K562 (cell line): ENCODE measurements around the gene TTC23L.

Experiments
- ARID2 ChIP-seq: fragments of 450-650 bp; IDR thresholded peaks from 2 replicates; pipeline ENCODE4 v1.6.1; 2017; ENCODE audit warnings: antibody characterized with exemption, mild to moderate bottlenecking
- CHCHD3 ChIP-seq: fragments of 250-450 bp; sonication (Bioruptor Pico); IDR thresholded peaks from 2 replicates; pipeline ENCODE4 v2.1.2; 2022; ENCODE audit warnings: mild to moderate bottlenecking
- HDAC2 ChIP-seq: fragments of 450-650 bp; IDR thresholded peaks from 2 replicates; pipeline ENCODE4 v1.6.1; 2016; ENCODE audit warnings: mild to moderate bottlenecking
- ZNF644 ChIP-seq: fragments of 200-800 bp; sonication (Bioruptor generic); IDR thresholded peaks from 2 replicates; pipeline ENCODE4 v1.6.1; 2016; ENCODE audit warnings: low read depth, missing genetic modification characterization, missing compliant biosample characterization
- TF ChIP-seq, protein P1 (sequence below), 3 experiments: IDR thresholded peaks in 2 of 3; conservative IDR thresholded peaks in 1 of 3; 2 replicates each; pipeline ENCODE4 v1.5.1; 2011 to 2012; ENCODE audit warnings: low read length in 3 of 3, mild to moderate bottlenecking in 3 of 3, control low read depth in 2 of 3, improper control_type of control experiment in 1 of 3, inconsistent platforms in 1 of 3, low read depth in 1 of 3, mixed read lengths in 1 of 3, moderate library complexity in 1 of 3; ENCODE audit not compliant: insufficient read depth in 2 of 3

GRCh38 chr5:34929134-34929719, 90.3 kb downstream of the TTC23L start, which contains the start of gene DNAJC21:
- TF ChIP-seq ARID2 (no peak), CHCHD3 (CRISPR knock-in tag) (no peak), HDAC2 (no peak), ZNF644 (tag) (no peak)
- TF ChIP-seq, protein P1, sequence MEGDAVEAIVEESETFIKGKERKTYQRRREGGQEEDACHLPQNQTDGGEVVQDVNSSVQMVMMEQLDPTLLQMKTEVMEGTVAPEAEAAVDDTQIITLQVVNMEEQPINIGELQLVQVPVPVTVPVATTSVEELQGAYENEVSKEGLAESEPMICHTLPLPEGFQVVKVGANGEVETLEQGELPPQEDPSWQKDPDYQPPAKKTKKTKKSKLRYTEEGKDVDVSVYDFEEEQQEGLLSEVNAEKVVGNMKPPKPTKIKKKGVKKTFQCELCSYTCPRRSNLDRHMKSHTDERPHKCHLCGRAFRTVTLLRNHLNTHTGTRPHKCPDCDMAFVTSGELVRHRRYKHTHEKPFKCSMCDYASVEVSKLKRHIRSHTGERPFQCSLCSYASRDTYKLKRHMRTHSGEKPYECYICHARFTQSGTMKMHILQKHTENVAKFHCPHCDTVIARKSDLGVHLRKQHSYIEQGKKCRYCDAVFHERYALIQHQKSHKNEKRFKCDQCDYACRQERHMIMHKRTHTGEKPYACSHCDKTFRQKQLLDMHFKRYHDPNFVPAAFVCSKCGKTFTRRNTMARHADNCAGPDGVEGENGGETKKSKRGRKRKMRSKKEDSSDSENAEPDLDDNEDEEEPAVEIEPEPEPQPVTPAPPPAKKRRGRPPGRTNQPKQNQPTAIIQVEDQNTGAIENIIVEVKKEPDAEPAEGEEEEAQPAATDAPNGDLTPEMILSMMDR (IDR thresholded peaks at IDR 0.05 in 2 of 3, conservative IDR thresholded peaks at IDR 0.05 in 1 of 3; ENCODE audit: insufficient read depth in 2 of 3, low read depth in 1 of 3, low read length in 3 of 3) = no peak
